DOHH2 (cell line): Measurements from ENCODE around the gene OLFML1.

Experiments used
- H3F3A ChIP-seq: fragments of 200-600 bp; sonication (generic), shearing (Covaris generic); 2 replicates; pipeline ENCODE4 v1.6.0; 2016; ENCODE audit warnings: antibody characterized with exemption, mild to moderate bottlenecking; ENCODE audit not compliant: control insufficient read depth, insufficient read depth
- H3K27ac ChIP-seq: fragments of 200-600 bp; sonication (generic); 2 replicates; pipeline ENCODE4 v1.5.1; 2014; ENCODE audit warnings: low read depth, mild to moderate bottlenecking, low read length, moderate library complexity
- H3K27me3 ChIP-seq: fragments of 200-600 bp; sonication (generic); 2 replicates; pipeline ENCODE4 v1.6.1; 2014; ENCODE audit warnings: mild to moderate bottlenecking, low read length, mixed read lengths; ENCODE audit not compliant: control insufficient read depth
- H3K36me3 ChIP-seq: fragments of 200-600 bp; sonication (generic); 2 replicates; pipeline ENCODE4 v1.6.1; 2014; ENCODE audit warnings: mild to moderate bottlenecking, low read length, moderate library complexity, mixed read lengths; ENCODE audit not compliant: control insufficient read depth
- H3K4me1 ChIP-seq: fragments of 200-600 bp; sonication (generic); 2 replicates; pipeline ENCODE4 v1.6.1; 2014; ENCODE audit warnings: mild to moderate bottlenecking, low read length, mixed read lengths; ENCODE audit not compliant: control insufficient read depth
- H3K4me2 ChIP-seq: fragments of 200-600 bp; sonication (generic); 2 replicates; pipeline ENCODE4 v1.6.0; 2014; ENCODE audit warnings: mild to moderate bottlenecking, low read length, moderate library complexity
- H3K4me3 ChIP-seq: fragments of 200-600 bp; sonication (generic); 2 replicates; pipeline ENCODE4 v1.5.1; 2014; ENCODE audit warnings: mild to moderate bottlenecking, low read length, mixed read lengths
- H3K79me2 ChIP-seq: fragments of 200-600 bp; sonication (generic); 2 replicates; pipeline ENCODE4 v1.6.1; 2014; ENCODE audit warnings: mild to moderate bottlenecking, low read length, mixed read lengths; ENCODE audit not compliant: control insufficient read depth
- H3K9me2 ChIP-seq: fragments of 200-600 bp; sonication (generic); replicated peaks from 2 replicates; pipeline ENCODE4 v1.6.1; 2014; ENCODE audit warnings: mild to moderate bottlenecking, low read length, mixed read lengths; ENCODE audit not compliant: control insufficient read depth
- H3K9me3 ChIP-seq: fragments of 200-600 bp; sonication (generic); 2 replicates; pipeline ENCODE4 v1.6.1; 2014; ENCODE audit warnings: antibody characterized with exemption, low read length, mixed read lengths; ENCODE audit not compliant: control insufficient read depth, insufficient read depth
- H4K20me1 ChIP-seq: fragments of 200-600 bp; sonication (generic); 2 replicates; pipeline ENCODE4 v1.6.0; 2014; ENCODE audit warnings: low read depth, mild to moderate bottlenecking, antibody characterized with exemption, low read length, moderate library complexity; ENCODE audit not compliant: control insufficient read depth, insufficient read depth
- CTCF ChIP-seq: fragments of 200-600 bp; sonication (generic); IDR thresholded peaks from one replicate; pipeline ENCODE4 v1.5.1; 2014; ENCODE audit warnings: antibody characterized with exemption, mild to moderate bottlenecking, low read depth, low read length; ENCODE audit not compliant: poor library complexity, severe bottlenecking
- EZH2phosphoT487 ChIP-seq: fragments of 200-600 bp; sonication (generic); IDR thresholded peaks from 2 replicates; pipeline ENCODE4 v1.6.1; 2017; ENCODE audit warnings: borderline replicate concordance, mild to moderate bottlenecking, antibody characterized with exemption, low read length, moderate library complexity, mixed read lengths

OLFML1 gene

DNA sequence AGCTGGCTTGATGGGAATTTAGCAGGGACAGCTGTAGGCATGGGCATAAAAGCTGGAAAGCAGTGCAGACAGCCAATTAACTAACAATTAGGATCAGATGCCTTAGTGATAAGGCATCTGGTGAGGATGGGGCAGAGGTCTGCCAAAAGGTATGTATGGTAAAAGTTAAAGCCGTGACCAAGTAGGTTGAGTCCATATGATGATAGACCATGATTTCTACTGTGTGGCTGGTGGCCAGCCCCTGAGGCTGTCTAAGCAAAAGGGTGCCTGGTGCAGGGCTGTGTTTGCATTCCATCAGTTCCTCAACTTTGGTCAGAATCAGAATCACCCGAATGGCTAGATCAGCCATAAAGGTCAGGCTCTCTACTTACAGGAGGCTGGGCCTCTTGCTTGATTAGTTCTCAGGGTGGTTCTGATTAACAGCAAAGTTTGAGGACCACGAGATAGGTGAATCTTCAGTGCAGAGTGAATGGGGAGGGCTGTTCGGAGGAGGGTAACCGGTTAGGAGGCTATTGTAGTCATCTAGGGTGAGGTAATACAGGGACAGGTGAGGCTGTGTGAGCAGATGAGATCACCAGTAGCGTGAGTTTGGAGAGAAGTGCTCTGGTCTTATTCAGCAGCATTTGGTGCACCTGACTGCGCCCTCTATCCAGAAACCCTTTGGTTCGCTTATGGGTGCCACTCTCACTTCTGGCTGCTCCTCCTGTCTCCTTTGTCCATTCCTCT lies 55.7 kb downstream of the OLFML1 start:
- H3K4me2 ChIP-seq: no peak overlapping the region
- TF ChIP-seq CTCF: no peak
- TF ChIP-seq EZH2phosphoT487: no peak
- peaks cover 4% of the 10 kb centered on the region; the same call in 1 of the 2 replicates for H3K79me2 ChIP-seq
- no peak overlapping the region for H3K4me3 ChIP-seq
- no peaks in the 10 kb centered on the region for H3K9me3 ChIP-seq
- peaks cover 3% of the 10 kb centered on the region; the same call in 1 of the 2 replicates for H4K20me1 ChIP-seq
- H3K27ac ChIP-seq: no peak overlapping the region
- no peaks in the 10 kb centered on the region for H3F3A ChIP-seq
- no peaks in the 10 kb centered on the region for H3K9me2 ChIP-seq
- no peaks in the 10 kb centered on the region for H3K36me3 ChIP-seq
- no peaks in the 10 kb centered on the region for H3K4me1 ChIP-seq
- no peaks in the 10 kb centered on the region for H3K27me3 ChIP-seq

DNA sequence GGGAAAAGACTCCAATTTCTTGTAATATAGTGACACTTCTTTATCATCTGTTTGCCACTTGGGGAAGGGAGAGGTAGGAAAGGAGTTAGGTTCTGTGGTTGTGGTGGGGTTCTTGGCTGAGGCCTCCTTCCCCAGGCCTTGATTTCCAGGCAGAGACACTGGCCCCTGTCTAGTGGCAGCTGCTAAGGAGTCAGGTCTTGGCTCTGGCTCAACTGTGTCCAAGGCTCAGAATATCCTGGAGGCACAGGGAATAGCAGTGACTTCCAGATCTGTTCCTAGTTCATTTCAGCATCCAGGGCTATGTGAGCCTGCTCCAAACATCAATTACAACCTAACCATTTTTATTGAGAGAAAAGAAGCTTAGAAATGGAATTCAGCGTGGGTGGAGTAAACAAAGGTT lies 58.0 kb downstream of the OLFML1 start:
- TF ChIP-seq CTCF (no peak), EZH2phosphoT487 (no peak)
- H3K4me3 ChIP-seq: no peak overlapping the region
- no peaks in the 10 kb centered on the region for H3K4me1 ChIP-seq
- H3F3A ChIP-seq: no peaks in the 10 kb centered on the region
- H3K27me3 ChIP-seq: no peaks in the 10 kb centered on the region
- H3K79me2 ChIP-seq: peaks cover 4% of the 10 kb centered on the region; the same call in 1 of the 2 replicates
- H3K9me3 ChIP-seq: no peaks in the 10 kb centered on the region
- H3K36me3 ChIP-seq: no peaks in the 10 kb centered on the region
- no peak overlapping the region for H3K4me2 ChIP-seq
- H3K9me2 ChIP-seq: no peaks in the 10 kb centered on the region
- H3K27ac ChIP-seq: no peak overlapping the region
- 0 out of 2 replicates have a peak, but pooled peaks cover 3% of the 10 kb centered on the region for H4K20me1 ChIP-seq

GRCh38 chr11:7544021-7544420 lies 58.7 kb downstream of the OLFML1 start:
- Histone ChIP-seq H3K9me3 (no peaks in the 10 kb centered on the region), H3K27ac (no peak overlapping the region), H3K4me3 (no peak overlapping the region), H3K36me3 (no peaks in the 10 kb centered on the region), H3K27me3 (no peaks in the 10 kb centered on the region), H3K9me2 (no peaks in the 10 kb centered on the region), H3K4me2 (no peak overlapping the region), H3F3A (no peaks in the 10 kb centered on the region), H3K4me1 (no peaks in the 10 kb centered on the region), H4K20me1 (0 out of 2 replicates have a peak, but pooled peaks cover 3% of the 10 kb centered on the region), H3K79me2 (peaks cover 4% of the 10 kb centered on the region; the same call in 1 of the 2 replicates)
- TF ChIP-seq EZH2phosphoT487: no peak
- no peak for TF ChIP-seq CTCF
